NCI-H146 (cell line): ENCODE data around the gene KL.

Experiments used
- DNase-seq: peaks from one replicate; lab custom pipeline; 2025; lab: John Stamatoyannopoulos, UW

The KL gene

DNA sequence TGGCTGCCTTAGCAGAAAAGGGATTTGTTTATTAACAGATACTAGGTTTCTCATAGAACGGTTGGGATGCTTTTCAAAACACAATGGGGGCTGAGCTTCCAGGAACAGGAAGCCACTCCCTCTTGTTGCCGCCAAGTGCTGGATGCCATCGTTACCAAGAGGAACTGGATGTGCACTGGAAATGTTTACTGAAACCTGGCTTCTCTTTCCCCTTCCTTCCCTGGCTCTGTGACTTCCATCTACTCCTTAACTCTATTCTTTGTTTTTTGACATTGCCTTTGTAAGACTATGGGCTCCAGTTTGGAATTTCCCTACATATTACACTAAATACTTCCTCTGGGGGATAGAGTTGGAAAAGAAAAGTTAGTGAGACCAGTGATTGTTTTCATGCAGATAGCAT lies 11.7 kb upstream of the KL start:
- peak; percentile 66 for DNase-seq

DNA sequence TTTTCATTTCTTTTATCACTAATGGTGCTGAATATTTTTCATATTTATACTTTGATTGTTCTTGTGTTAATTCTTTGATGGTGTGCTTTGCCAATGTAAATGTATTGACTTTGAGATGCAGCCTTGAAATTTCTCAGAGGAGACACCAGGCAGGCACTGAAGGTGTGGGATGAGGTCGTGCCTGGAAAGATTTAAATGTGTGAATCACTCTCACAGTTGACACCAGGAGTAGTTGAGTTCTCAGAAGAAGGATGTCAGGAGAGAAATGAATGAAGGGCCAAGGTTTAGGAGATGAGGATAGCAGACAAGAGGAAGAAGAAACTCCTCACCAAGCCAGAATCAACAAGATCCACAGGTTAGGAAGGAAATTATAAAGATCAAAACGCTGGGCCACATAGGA lies 10.1 kb upstream of the KL start:
- no peak for DNase-seq

DNA sequence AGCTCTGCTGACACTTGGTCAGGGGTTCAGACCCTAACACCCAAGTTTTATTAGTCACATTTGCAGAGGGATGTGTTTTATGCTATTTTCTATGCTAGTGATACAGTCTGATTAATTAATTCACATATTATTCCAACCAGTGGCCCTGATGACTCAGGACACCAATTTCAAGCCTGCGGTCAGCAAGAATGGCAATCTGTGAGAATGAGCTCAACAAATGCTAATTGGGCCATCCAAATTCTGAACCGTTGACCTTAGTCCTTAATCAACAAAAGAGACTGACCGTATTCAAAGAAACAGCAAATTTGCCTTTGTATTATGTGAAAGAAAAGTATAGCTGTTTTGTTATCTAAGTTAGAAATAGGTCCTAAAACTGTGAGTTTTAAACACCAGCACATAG lies 9.6 kb upstream of the KL start:
- DNase-seq: peak; percentile 35

DNA sequence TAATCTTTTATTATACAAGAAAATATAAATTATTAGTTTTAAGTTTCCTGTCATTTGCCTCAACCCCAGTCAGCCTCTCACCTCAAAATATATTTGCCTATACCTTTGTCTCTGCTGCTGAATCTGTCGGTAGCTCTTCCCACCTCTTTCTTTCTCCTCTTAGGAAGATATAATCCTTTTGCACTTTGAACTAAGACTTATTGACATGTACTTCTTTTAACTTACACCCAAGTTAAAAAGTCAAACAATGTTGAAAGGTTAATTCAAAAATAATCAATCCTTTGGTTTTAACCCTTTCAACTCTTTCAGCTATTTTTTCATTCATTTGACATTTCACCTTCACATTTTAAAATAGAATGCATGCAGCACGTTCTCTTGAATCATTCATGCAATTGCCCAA lies 9.0 kb upstream of the KL start:
- DNase-seq: no peak

DNA sequence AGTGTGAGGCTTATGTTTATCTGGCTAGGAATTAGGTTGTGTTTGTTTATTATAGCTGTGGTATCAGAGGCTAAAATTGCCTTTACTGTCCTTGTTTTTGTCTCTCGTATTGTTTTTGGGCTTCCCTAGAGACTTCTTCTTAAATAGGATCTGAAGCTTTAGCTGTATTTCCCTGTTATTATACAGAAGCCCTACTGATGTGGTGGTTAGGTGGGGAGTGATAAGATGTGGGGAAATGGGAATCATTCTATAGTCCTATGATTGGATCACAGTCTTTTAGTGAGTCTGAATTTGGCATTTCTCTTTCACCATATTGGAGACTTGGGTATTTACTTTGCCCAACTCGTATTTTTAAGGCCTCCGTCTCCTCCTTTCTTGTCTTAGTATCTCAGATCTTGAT lies 8.3 kb upstream of the KL start:
- no peak for DNase-seq

DNA sequence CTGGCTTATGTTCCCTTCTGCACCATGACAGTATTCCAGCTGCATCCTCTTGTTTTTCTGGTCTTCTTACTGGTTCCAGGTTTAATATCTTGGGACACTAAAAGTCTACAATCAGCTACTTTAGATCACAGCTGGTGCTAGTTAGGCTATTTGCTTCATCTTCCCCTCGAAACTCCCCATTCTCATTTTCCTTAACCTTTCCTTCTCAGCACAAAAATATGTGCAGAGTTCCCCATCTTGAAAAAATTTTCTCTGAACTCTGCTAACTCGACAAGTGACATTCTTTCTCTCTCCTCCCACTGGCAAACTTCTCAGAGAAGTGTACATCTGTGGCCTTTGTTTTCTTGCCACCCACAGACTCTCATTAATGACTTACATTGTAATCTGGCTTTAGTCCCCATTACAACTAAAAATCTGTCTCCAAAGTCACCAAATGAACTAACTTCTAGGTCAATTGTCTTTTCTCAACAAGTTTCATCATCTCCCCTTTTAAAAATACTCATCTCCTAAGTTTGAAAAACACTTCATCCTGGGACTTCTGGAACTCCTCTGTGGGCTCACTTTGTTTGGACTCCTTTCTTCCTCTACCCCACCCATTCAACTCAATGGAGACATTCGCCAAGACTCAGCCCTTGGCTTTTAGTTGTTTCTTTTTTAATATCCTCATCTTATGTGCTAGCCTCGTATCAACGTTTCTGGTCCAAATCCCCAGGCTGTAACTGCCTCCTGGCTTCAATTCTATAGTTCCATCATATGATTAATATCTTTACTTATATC lies 7.1 kb upstream of the KL start:
- DNase-seq: no peak

DNA sequence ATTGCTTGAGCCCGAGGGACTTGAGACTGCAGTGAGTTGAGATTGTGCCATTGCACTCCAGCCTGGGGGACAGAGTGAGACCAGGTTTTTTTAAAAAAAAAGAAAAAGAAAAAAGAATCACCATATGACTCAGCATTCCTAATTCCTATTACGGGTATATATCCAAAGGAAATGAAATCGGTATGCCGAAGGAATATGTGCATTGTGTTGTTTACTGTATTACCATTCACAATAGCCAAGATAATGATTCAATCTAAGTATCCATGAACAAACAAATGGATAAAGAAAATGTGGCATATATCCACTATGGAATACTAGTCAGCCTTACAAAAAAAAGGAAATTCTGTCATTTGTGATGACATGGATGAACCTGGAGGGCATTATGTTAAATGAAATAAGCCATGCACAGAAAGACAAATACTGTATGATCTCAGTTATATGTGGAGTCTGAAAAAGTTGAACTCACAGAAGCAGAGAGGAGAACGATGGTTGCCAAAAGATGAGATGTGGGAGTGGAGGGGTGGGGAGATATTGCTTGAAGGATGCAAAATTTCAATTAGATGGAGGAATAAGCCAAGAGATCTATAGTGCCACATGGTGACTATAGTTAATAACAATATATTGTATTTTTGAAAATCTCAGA lies 4.3 kb upstream of the KL start:
- no peak for DNase-seq

DNA sequence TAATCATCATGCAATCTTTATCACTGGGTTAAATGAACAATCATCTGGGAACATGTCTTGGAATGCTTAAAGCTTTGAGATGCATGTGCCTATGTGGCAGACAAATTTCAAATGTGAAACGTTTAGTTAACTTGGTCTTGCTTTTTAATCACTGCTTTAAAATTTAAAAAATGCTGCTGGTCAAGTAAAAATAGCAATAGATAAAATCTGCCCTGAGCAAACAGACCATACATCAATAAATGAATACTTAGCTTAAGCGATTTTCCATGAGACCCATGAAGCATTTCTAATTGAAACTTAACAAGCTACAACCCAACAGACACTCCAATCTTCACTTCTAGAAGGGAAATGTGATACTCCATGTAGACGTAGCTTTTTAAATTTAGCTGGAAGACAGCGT lies 1.9 kb upstream of the KL start:
- no peak for DNase-seq

DNA sequence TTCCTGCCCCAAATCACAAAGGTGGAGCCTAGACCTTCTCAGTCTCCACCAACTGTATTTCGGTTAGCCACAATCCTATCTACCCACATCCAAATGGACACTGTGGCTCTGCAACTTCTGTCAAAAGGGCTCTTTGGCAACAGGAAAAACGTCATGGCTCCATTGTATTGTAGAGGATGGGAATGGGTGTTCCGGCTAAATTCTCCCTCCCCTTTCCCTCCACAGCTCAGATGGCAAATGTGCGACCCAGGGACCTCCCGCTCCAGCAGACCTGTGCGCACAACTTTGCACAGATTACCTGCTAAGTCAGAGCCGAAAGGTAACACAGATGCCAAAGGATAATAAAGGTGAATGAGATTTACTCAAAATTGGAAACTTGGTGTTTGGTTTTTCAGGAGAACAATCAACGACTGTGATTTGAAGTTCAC lies 968 bp upstream of the KL start:
- no peak for DNase-seq

DNA sequence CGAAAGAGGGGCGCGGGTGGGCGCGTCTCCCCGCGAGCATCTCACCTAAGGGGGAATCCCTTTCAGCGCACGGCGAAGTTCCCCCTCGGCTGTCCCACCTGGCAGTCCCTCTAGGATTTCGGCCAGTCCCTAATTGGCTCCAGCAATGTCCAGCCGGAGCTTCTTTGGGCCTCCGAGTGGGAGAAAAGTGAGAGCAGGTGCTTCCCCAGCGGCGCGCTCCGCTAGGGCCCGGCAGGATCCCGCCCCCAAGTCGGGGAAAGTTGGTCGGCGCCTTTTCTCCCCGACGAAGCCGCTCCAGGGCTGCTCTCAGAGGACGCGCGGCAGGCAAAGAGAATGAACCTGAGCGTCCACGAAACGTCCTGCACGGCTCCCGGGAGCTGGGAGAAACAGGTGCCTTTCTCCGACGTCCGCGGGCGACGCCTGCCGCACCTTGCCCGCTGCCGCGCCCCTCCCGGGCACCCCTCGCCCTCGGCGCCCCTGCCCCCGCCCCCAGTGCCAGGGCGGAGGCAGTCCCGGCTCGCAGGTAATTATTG lies 366 bp upstream of the KL start:
- DNase-seq: peak; percentile 68

DNA sequence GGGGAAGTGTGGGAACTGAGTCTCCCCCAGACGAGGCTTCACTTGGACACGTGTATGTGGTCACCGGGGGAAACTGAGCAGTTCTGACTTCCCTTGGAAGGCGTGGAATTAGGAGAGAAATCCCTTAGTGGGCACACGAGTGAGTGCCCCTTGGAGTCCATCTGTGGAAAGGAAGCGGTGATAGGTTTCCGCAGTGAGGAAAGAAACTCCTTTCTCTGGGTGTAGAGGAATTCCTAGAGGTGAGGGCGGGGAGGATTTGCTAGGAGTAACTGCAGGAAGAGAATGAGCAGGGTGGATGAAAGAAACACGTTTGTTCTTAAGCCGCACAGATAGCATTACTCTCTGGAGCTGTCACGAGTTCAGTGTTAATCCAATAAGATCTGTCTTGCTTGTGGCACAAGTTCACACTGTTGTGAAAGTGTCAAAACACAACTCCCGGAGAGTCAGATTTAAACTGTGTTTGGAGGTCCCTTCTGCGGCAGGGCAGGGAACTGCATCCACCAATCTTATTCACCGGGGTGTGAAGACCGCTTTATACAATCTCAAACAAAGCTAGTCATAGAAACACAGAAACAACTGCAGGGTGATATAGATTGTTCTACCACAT lies 1.2 kb downstream of the KL start:
- DNase-seq: peak; percentile 67

DNA sequence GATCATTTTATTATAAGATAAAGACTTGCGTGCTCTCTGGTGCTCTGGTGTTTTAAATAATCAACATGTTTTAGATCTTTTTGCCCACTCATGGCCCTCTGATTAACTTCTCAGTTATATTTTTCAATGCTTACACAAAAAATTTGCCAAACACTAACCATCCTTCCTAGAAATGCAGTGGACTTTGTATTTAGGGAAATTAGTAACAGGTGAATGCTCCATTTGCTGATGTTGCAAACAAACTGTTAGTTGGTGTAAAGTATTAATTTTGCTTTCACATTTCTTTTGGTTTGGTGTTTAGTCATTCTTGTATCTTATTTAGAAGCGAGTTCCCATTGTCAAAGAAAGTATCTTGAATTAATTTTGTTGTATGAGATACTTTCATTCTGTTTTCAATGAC lies 2.7 kb downstream of the KL start:
- DNase-seq: no peak

DNA sequence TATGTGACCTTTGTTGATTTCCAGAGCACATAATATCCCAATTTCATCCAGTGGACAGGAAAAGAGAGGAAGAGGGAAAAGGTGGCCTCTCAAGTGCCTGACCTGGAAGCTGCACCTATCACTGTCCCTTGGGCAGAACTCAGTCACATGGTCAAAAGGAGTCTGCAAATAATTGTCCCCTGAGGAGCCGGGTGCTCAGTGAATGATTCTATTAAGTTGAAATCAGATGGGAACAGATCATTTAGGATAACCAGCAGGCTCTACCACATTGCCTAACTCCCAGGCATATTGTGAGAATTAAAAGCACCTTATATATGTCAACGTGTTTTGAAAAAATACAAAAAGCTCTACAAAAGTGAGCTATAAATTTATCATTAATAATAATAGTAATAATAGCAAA lies 6.8 kb downstream of the KL start:
- no peak for DNase-seq

DNA sequence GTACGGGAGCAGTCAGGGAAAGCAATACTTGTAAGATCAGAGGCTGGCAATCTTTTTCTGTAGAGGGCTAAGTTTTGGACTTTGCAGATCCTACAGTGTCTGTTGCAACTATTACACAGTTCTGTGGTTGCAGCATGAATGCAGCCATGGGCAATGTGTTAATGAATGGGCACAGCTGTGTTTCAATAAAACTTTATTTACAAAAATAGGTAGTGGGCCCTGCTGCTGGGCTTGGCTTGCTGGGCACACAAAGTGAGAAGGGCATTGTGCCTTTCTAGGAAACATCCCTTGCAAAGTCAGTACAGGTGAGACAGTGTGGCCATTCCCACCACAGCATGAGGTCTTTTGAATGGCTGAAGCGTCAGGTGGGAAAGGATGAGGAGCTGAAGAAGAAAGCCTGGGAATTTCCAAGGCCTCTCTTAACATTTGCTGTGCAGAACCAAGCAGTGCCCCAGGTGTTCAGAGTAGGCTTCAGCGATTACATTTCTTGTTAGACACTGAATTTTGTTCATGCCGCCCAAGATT lies 9.1 kb downstream of the KL start:
- no peak for DNase-seq

DNA sequence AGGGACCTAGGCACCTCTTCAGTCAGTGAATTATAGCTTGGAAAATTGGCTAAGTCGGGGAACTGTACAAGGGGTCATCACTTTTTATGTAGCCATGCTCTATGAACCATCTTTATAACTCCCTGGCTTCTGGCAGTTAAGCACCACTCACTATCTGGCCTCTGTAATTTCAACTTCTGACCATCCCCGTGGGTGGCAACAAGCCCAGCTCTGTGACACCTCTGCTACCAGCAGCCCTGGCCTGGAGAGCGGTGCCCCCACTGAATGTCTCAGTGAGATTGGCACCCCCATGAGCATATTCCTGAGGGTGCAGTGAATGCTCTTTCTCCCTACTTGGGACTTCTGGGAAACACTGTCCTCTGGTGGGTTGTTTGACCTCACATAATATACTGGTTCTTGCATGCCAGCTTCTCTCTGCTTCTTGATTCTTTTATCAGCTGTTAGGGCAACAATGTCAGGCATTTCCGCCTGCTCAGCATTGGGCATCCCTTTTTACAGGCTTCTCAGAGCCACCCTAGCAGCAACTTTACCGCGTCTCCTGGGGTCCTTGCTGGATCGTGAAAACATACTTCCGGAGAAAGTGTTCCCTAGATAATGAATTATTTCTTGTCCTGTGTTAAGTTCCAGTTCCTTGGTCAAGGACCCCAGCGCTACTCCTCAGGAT lies 10.4 kb downstream of the KL start:
- DNase-seq: no peak

DNA sequence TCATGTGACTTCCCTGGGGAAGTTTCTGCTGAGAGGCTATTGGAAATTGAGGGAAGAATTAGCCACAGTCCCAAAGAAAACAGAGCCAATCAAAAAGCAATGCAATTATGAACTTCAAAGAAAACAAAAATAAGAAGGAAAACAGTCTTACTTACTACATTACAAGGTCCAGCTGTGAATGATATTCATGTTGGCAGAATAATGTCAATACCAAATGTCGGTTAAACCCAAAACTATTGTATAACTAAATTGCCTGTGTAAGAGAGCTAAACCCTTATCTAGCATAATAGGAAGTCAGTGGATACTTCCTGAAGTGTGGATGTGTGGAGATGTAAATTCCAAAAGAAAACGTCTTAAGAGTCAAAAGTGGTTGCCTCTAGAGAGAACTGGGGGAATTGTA lies 12.4 kb downstream of the KL start:
- DNase-seq: no peak

DNA sequence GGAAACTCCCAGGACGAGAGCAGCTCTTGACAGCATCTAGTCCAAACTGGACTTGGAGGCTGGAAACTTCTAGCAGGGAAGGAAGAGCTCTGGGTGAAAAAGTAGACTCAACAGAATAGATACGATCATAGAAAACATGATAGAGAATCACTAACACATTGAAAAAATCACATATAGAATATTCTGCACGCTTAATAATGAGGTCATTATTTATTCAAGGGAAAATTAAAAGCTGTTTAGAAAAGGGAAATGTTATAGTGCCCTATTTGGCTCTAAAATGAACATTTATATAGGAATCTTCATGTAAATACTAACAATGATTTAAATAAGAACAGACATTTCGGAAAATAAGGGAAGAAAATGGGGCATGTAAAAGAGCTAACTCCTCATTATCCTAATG lies 15.1 kb downstream of the KL start:
- DNase-seq: no peak

DNA sequence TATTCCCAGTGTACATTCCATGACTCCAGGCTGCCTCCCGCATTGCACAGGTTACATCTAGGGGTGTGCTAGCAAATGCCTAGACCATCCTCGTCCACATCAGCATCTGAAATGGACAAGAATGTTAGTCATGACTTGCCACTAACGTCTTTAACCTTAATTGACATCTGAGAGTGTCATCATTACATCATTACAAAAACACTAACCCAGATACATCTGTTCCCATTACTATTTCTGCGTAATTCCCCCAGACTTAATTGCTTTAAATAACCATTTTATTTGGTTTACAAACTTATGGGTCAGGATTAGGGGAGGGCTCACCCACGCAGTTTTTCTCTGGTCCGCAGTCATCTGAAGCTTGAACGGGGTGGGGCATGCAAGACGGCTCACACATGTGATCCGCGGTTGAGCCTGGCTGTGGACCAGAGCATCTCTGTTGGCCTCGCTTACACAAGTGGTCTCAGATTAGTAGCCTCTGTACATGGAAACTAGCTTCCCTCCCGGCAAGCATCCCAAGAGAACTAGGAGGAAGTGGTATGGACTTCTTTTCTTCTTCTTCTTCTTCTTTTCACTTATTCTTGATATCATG lies 15.9 kb downstream of the KL start:
- DNase-seq: no peak

DNA sequence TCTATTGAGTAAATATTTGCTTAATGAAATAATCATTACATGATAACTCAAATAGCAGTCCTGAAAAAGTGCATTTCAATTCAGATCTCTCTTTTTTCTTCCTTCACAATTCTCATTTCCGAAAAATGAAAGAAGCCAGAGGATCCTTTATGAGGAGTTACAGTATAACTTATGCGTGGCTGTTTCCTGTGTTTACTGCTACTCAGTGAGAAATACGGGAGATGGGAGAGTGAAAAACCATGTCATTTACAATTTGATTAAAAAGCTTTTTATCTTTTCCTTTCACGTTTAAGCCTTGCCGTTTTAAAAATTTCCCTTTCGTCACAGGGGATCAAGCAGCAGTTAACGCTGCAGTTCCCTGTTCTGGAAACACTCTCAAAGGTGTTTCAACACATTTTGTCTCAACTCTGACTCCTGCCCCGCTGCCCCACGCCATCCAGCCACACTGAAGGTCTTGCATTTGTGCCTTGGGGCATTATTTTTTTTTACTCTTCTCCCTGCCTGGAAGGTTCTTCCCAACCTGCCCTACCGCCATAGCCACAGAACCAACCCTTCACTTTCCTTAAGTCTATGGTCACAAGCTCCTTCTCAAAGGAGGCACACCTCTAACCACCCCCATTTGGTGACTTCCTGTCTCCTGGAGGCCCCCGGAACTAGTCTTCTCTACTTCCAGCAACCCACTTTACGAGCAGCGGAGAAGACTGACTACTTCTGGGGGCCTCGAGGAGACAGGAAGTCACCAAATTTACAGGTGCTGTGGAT lies 17.0 kb downstream of the KL start:
- no peak for DNase-seq

DNA sequence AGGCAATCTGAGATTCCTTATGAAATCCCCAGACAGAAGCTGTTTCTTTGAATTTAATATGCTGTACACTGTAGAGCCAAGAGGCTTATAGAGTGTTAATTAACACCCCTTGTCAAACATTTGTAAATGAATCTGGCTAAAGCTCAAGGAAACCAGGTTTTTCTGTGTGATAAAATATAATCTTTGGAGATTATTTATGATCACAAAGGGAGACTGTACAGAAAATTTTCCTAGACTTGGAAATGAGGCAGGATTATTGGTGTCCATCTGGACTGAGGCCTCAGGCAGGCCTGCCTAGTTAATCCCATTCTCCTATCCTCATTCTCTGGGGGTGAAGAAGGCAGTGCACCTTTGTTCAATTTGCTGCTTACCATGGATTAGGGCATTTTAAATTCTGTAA lies 17.8 kb downstream of the KL start:
- no peak for DNase-seq

DNA sequence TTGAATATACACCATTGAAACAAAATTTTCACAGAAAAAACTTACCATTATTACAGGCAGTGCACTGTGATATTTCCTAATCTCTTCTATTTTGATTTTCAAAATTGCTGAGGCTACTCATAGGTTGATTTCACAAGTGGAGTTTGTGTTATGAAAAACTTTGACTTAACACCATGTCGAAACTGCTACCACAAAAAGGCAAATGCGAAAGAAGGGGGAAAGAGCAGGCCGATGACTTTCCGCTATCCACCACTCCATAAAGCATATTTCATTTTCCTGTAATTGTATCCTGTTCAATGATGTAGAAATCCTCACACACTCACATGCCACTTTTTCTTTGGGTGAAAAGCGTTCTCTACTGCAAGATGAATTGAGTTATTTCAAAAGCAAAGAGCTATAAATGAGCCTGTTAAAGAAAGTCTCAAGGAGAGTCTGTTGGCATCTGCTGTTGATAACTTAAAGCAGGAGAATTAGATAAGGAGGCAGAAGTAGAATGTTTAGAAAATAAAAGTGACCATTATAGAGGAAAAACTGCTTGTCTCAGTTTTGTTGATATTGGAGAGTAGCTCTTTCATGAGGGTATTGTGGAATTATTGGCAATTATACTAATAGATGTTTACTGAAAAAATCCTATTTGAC lies 18.8 kb downstream of the KL start:
- DNase-seq: no peak
